DMS53 treated with DMSO at 0.1 percent for 48 hours (cell line): ENCODE measurements around the gene ZNF101.

Experiments used
- DNase-seq: peaks from one replicate; lab custom pipeline; 2025; ENCODE audit not compliant: unreplicated experiment; lab: John Stamatoyannopoulos, UW

Gene ZNF101

DNA sequence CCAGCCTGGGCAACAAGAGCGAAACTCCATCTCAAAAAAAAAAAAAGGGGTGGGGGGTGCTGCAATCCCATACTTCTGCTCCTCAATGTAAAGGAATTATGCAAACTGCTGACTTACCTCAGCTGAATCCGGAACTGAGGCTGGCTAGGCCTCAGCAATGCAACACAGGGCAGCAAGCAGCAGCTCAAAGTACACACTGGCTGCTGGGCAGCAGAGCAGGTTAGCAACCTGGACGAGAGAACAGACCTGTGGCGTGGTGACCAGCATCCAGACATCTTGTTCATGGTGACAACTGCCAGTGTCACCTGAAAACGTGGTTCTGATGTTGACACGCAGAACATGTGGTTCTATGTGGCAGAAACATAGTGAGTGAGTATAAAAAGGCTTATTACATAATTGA lies 36.2 kb downstream of the ZNF101 start:
- DNase-seq, result no peak

DNA sequence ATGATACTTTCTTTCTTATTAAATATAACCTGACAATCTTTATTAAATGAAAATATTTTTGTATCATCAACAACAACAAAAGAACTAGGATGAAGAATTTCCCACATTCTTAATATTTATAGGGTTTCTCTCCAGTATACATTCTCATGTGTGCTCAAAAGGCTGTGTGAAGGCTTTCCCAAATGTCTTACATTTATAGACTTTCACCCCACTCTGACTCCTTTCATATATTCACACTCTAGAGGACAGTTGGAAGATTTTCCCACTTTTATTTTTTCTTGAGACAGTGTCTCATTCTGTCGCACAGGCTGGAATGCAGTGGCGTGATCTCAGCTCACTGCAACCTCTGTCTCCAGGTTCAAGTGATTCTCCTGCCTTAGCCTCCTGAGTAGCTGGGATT lies 41.9 kb downstream of the ZNF101 start:
- DNase-seq, result no peak

DNA sequence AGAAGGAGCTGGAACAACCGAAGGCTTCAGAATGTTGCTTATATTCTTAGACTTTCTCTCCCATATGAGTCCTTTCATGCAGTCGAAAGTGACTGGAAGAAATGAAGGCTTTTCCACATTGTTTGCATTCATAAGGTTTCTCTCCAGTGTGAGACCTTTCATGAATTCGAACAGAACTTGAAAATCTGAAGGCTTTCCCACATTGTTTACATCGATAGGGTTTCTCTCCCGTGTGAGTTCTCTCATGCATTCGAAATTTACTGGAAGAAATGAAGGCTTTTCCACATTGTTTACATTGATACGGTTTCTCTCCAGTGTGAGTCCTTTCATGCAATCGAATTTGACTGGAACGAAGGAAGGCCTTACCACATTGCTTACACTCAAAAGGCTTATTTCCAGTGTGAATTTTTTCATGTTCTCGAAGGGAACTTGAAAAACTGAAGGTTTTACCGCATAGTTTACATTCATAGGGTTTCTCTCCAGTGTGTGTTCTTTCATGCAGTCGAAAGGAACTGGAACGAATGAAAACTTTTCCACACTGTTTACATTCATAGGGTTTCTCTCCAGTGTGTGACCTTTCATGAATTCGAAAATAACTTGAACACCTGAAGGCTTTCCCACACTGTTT lies 42.8 kb downstream of the ZNF101 start:
- DNase-seq, result no peak

DNA sequence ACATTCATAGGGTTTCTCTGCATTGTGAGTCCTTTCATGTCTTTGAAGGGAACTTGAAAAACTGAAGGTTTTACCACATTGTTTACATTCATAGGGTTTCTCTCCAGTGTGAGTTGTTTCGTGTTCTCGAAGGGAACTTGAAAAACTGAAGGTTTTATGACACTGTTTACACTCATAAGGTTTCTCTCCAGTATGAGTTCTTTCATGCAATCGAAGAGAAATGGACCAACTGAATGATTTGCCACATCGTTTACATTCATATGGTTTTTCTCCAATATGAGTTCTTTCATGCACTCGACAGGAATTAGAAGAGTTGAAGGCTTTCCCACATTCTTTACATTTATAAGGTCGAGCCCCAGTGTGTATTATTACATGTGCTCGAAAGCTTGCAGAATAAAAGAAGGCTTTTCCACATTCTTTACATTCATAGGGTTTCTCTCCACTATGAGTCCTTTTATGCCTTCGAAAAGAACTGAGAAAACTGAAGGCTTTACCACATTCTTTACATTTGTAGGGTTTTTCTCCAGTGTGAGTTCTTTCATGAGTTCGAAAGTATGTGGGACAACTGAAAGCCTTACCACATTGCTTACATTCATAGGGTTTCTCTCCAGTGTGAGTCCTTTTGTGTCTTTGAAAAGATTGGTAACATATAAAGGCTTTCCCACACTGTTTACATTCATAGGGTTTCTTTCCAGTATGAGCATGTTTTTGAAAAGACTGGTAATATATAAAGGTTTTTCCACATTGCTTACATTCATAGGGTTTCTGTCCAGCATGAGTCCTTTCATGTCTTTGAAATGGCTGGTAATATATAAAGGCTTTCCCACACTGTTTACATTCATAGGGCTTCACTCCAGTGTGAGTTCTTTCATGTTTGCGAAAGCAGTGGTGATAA lies 43.5 kb downstream of the ZNF101 start:
- DNase-seq, result no peak

DNA sequence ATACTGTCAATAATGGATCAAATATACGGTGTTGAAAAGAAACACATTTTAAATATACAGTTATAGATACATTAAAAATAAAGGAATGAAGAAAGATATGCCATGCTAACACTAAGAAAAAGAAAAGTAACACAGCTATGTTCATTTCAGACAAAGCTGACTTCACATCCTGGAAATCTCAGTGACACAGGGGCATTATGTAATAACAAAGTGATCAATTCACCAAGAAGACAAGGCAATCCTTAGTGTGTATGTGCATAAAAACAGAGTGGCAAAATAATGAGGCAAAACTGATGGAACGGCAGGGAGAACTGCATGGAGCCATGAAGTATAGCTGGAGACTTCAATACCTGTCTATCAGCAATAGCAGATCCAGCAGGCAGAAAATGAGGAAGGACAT lies 51.2 kb downstream of the ZNF101 start:
- no peak for DNase-seq

DNA sequence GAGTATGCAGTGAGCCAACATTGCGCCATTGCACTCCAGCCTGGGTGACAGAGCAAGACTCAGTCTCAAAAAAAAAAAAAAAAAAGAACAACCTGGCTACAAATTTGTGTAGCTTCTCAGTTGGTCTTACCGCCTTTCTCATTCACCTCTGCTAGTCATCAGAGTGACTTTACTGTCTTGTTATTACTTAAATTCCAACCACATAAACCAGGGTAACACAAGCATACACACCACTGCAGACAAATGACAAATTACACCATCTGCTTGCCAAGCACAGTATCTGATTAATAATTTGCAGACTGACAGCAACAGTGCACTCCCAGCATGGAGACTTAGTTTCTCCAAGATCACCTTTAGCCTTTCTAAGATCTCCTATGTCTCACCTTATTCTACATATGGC lies 53.3 kb downstream of the ZNF101 start:
- DNase-seq, result no peak

DNA sequence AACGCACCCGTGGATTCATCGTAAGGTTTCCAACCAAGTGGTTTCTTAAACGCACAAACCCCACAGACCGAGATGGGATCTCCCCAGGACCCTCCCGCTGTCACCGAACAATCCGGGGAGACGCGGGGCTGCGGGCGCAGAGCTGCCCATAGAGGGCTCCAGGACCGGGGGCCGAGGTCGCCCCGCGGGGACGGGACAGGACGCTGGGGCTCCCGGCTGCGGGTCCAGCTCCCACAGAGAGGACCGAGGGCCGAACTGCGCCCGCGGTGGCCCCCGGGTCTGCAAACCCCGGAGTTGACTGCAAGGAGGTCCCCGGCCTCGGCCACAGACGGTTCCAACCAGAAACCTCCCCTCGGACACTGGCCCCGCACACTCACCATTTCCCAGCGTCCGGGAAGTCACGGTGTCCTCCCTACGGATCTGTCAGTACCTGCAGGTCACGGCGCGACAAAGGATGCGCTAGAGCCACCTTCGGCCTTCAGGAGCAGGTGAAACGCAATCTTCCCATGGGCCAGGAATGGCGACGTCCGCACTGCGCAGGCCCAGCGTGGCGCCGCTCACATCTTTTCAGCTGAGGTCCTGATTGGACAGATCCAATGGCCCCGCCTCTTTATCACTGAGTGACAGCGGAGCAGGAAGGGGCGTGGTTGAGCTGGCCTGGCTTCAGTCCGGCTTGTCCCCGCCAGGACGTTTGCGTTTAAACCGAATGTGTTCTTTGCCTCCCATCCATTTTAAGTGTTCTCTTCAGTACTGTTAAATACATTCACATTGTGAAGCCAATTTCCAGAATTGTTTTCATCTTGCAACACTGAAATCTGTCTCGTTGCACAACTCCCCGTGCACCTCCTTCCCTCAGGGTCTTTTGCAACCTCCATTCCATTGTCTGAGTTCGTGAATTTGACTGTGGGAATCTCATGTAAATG lies 64.2 kb downstream of the ZNF101 start, which contains the start of gene ZNF14:
TSS of gene ZNF14 (minus strand) at position 534 of the 923 bp plus-strand sequence. CDS start at position 380, 154 bp downstream.
- DNase-seq, result peak; percentile 88
